Natural killer cell (primary cell): Measurements from ENCODE around the gene TSSK2. TPM values are rescaled to one million over a fixed set of nuclear protein-coding genes. Genes with fewer than 3 reads are reported as not detected.

Experiments
- ATAC-seq, 3 donors: fragments of 150-1000 bp in 2 of 3; fragments of 200-7000 bp in 1 of 3; cut with Tn5 transposase; 1 replicate in 1 of 3; 2 replicates in 2 of 3; pipeline ENCODE4 v1.10.0; 2021; ENCODE audit warnings: mild to moderate bottlenecking in 2 of 3, moderate library complexity in 2 of 3
- DNase-seq, 2 donors: peaks; one replicate each; pipeline versions ENCODE4 v3.0.0 to v3.0.0-alpha.2; 2013 to 2021; ENCODE audit warnings: mixed read lengths in 1 of 2
- H3K27ac ChIP-seq: one replicate; pipeline ENCODE4 v1.5.1; 2013; ENCODE audit warnings: mild to moderate bottlenecking, low read length
- H3K27me3 ChIP-seq: one replicate; pipeline ENCODE4 v1.6.1; 2013; ENCODE audit warnings: low read length; ENCODE audit not compliant: control insufficient read depth, insufficient read depth
- H3K36me3 ChIP-seq: one replicate; pipeline ENCODE4 v1.6.1; 2013; ENCODE audit warnings: low read length; ENCODE audit not compliant: control insufficient read depth, insufficient read depth
- H3K4me1 ChIP-seq: one replicate; pipeline ENCODE4 v1.6.1; 2013; ENCODE audit warnings: low read length; ENCODE audit not compliant: control insufficient read depth, insufficient read depth
- H3K4me3 ChIP-seq: one replicate; pipeline ENCODE4 v1.5.1; 2013; ENCODE audit warnings: low read length
- H3K9me3 ChIP-seq: one replicate; pipeline ENCODE4 v1.6.1; 2013; ENCODE audit warnings: low read length; ENCODE audit not compliant: control insufficient read depth, insufficient read depth
- H3K27ac Mint-ChIP-seq, 2 donors: one replicate each; pipeline ENCODE4 v1.8.0; 2022; ENCODE audit warnings: mild to moderate bottlenecking in 2 of 2, mixed read lengths in 2 of 2, moderate library complexity in 1 of 2
- H3K27me3 Mint-ChIP-seq, 2 donors: one replicate each; pipeline ENCODE4 v1.8.0; 2022; ENCODE audit warnings: low read depth in 2 of 2, mixed read lengths in 2 of 2
- H3K36me3 Mint-ChIP-seq: one replicate; pipeline ENCODE4 v1.8.0; 2022; ENCODE audit warnings: mixed read lengths
- H3K4me1 Mint-ChIP-seq, 2 donors: one replicate each; pipeline ENCODE4 v1.8.0; 2022; ENCODE audit warnings: mixed read lengths in 2 of 2
- H3K4me3 Mint-ChIP-seq: one replicate; pipeline ENCODE4 v1.8.0; 2022; ENCODE audit warnings: mild to moderate bottlenecking, moderate library complexity, mixed read lengths
- H3K9me3 Mint-ChIP-seq, 2 donors: one replicate each; pipeline ENCODE4 v1.8.0; 2022; ENCODE audit warnings: mixed read lengths in 2 of 2
- WGBS: methylation state at CpG from one replicate; pipeline ENCODE4 v1.1.7; 2013; ENCODE audit warnings: missing lambda C conversion rate; ENCODE audit not compliant: insufficient coverage; 5-methylcytosine and 5-hydroxymethylcytosine counted together
- intact Hi-C: fragments of 100-400 bp; cut with micrococcal nuclease; formaldehyde crosslinking; loops from one replicate; pipeline ENCODE4 v1.14.2; 2022
- total RNA-seq, 4 donors: library from RNA; stranded (reverse); fragments of 120-200 nt in 1 of 4; gene quantifications; one replicate each; pipeline versions ENCODE4 v1.2.3 to v1.2.4, GENCODE V29; 2013 to 2022
- TF ChIP-seq, protein P1 (sequence below): fragments of 200-600 bp; IDR thresholded peaks from one replicate; pipeline ENCODE4 v1.8.0; 2022; ENCODE audit warnings: antibody characterized with exemption

TSSK2 gene
- total RNA-seq, 3 donors from 2014 or later (not counting 1 experiment from before 2014, with no cell fraction given), result not detected

- H3K4me3 ChIP-seq, result no peak overlapping the region
- DNase-seq (no peak), ATAC-seq (no peak)
- TF ChIP-seq, protein P1, sequence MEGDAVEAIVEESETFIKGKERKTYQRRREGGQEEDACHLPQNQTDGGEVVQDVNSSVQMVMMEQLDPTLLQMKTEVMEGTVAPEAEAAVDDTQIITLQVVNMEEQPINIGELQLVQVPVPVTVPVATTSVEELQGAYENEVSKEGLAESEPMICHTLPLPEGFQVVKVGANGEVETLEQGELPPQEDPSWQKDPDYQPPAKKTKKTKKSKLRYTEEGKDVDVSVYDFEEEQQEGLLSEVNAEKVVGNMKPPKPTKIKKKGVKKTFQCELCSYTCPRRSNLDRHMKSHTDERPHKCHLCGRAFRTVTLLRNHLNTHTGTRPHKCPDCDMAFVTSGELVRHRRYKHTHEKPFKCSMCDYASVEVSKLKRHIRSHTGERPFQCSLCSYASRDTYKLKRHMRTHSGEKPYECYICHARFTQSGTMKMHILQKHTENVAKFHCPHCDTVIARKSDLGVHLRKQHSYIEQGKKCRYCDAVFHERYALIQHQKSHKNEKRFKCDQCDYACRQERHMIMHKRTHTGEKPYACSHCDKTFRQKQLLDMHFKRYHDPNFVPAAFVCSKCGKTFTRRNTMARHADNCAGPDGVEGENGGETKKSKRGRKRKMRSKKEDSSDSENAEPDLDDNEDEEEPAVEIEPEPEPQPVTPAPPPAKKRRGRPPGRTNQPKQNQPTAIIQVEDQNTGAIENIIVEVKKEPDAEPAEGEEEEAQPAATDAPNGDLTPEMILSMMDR, result no peak
- H3K9me3 ChIP-seq, result no peaks in the 10 kb centered on the region
- peak overlapping the region; percentile 82 for H3K27ac ChIP-seq
- Mint-ChIP-seq H3K36me3 (no peaks in the 10 kb centered on the region), H3K27ac (peak overlapping the region; percentile 80 to 84), H3K4me1 (peaks cover 70 to 71% of the 10 kb centered on the region in 2 donors), H3K4me3 (no peak overlapping the region), H3K9me3 (no peaks in the 10 kb centered on the region), H3K27me3 (no peaks in the 10 kb centered on the region)
- intact Hi-C loops, result no loop called here
- peaks cover 48% of the 10 kb centered on the region for H3K4me1 ChIP-seq
- no peaks in the 10 kb centered on the region for H3K27me3 ChIP-seq
- no peaks in the 10 kb centered on the region for H3K36me3 ChIP-seq
Measured at GRCh38 chr22:19110646-19111045, 20.5 kb upstream of the TSSK2 start.

- H3K27ac ChIP-seq, result no peak overlapping the region
- H3K27me3 Mint-ChIP-seq, result no peaks in the 10 kb centered on the region
- no peaks in the 10 kb centered on the region for H3K9me3 ChIP-seq
- intact Hi-C loops, result no loop called here
- no peaks in the 10 kb centered on the region for H3K27me3 ChIP-seq
- TF ChIP-seq, protein P1, result no peak
- no peak overlapping the region for H3K4me3 Mint-ChIP-seq
- H3K36me3 Mint-ChIP-seq, result no peaks in the 10 kb centered on the region
- H3K36me3 ChIP-seq, result no peaks in the 10 kb centered on the region
- 95% methylated on average over 3 of the region's 3 CpGs for WGBS
- peak overlapping the region; percentile 80 to 84 for H3K27ac Mint-ChIP-seq
- DNase-seq (peak in 1 of 2 donors; percentile 30), ATAC-seq (no peak)
- H3K4me3 ChIP-seq, result no peak overlapping the region
- H3K4me1 ChIP-seq, result peaks cover 48% of the 10 kb centered on the region
- no peaks in the 10 kb centered on the region for H3K9me3 Mint-ChIP-seq
- peaks cover 71% of the 10 kb centered on the region in 2 donors for H3K4me1 Mint-ChIP-seq
Measured at GRCh38 chr22:19111140-19111539, 20.0 kb upstream of the TSSK2 start.

DNA sequence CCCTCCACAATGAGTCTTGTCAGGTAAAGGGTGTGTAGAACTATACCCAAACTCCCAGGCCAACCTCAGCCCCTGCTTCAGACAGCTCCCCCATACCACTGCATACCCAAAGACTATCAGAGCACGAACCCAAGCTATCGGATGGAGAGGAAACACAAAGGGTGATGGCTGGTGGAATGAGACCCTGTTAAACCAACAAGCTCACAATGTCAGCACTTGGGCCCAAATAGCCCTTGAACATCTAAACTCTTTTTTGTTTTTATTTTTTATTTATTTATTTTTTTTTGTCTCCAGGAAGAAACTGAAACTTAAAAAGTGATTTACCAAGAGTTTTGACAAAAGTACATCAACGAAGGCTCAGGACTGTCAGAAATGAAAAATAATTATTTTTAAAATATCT is 19.5 kb upstream of the TSSK2 start:
- ATAC-seq, result no peak
- TF ChIP-seq, protein P1, result no peak
- DNase-seq, result no peak
- H3K27me3 Mint-ChIP-seq, result no peaks in the 10 kb centered on the region
- no peak overlapping the region for H3K4me3 ChIP-seq
- peak overlapping the region; percentile 80 to 84 for H3K27ac Mint-ChIP-seq
- H3K27ac ChIP-seq, result no peak overlapping the region
- peaks cover 71 to 72% of the 10 kb centered on the region in 2 donors for H3K4me1 Mint-ChIP-seq
- H3K9me3 Mint-ChIP-seq, result no peaks in the 10 kb centered on the region
- no peak overlapping the region for H3K4me3 Mint-ChIP-seq
- H3K4me1 ChIP-seq, result peaks cover 47% of the 10 kb centered on the region
- H3K36me3 Mint-ChIP-seq, result no peaks in the 10 kb centered on the region
- H3K9me3 ChIP-seq, result no peaks in the 10 kb centered on the region
- intact Hi-C loops, result no loop called here
- no peaks in the 10 kb centered on the region for H3K27me3 ChIP-seq
- no peaks in the 10 kb centered on the region for H3K36me3 ChIP-seq
- no CpG with 5 or more reads among the region's 3 CpGs for WGBS

DNA sequence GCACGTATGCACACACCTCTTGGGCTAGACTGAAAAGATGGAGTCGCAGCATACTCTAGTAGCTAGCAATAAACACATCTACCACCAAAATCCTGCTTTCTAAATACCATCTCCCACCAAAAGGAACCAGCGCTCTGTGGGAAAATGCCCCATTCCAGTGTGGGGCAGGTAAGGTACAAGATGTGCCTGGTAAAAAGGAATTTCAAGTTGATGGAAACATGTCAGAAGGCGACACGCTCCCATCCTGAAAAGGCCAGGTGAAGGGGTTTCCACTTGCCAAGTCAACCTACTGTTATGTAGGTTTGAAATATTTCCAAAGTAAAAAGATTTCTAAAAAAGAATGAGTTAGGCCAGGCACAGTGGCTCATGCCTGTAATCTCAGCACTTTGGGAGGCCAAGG is 17.7 kb upstream of the TSSK2 start:
- Mint-ChIP-seq H3K27ac (no peak overlapping the region), H3K4me1 (peaks cover 64 to 73% of the 10 kb centered on the region in 2 donors), H3K27me3 (no peaks in the 10 kb centered on the region), H3K4me3 (no peak overlapping the region), H3K9me3 (no peaks in the 10 kb centered on the region), H3K36me3 (no peaks in the 10 kb centered on the region)
- DNase-seq (no peak), ATAC-seq (no peak)
- TF ChIP-seq, protein P1, result no peak
- Histone ChIP-seq H3K4me3 (no peak overlapping the region), H3K9me3 (no peaks in the 10 kb centered on the region), H3K36me3 (no peaks in the 10 kb centered on the region), H3K27ac (no peak overlapping the region), H3K27me3 (no peaks in the 10 kb centered on the region), H3K4me1 (peaks cover 55% of the 10 kb centered on the region)
- intact Hi-C loops, result no loop called here
- WGBS, result 98% methylated on average over 5 of the region's 5 CpGs
